Measurements from ENCODE around the gene VAC14. TPM values are rescaled to one million over a fixed set of nuclear protein-coding genes. Genes with fewer than 3 reads are reported as not detected.
A peak's percentile ranks its signal among the peaks of the same experiment; 100 is the strongest.

Gene VAC14
- total RNA-seq, 1 experiment from 2014 or later, result 49.9 TPM

- Histone ChIP-seq H3T11ph (ENCODE audit: low read length) (no peak overlapping the region), H3K9ac (ENCODE audit: extremely low read depth, insufficient read length, low read length) (no peak overlapping the region), H2BK12ac (ENCODE audit: insufficient read length, low read depth, low read length) (no peak overlapping the region), H3K4me2 (ENCODE audit: insufficient read depth, insufficient read length, low read length) (no peak overlapping the region), H3K56ac (ENCODE audit: insufficient read length, low read depth, low read length) (no peak overlapping the region), H4K5ac (ENCODE audit: insufficient read length, low read depth, low read length) (no peak overlapping the region), H3K27me3 (ENCODE audit: insufficient read depth, low read length) (no peaks in the 10 kb centered on the region), H3K79me2 (ENCODE audit: insufficient read depth, low read length) (no peaks in the 10 kb centered on the region), H2BK5ac (ENCODE audit: insufficient read length, low read length) (no peak overlapping the region), H3K18ac (ENCODE audit: insufficient read length, low read depth, low read length) (no peak overlapping the region), H2BK120ac (ENCODE audit: low read depth, low read length, poor library complexity, severe bottlenecking) (no peak overlapping the region), H3K4me1 (ENCODE audit: insufficient read depth, low read length) (no peaks in the 10 kb centered on the region), H4K8ac (replicated peaks; ENCODE audit: insufficient read length, low read depth, low read length) (no peak overlapping the region), H2AK5ac (ENCODE audit: insufficient read length, low read length) (no peak overlapping the region), H4K20me1 (ENCODE audit: control insufficient read depth, insufficient read depth, insufficient read length) (no peaks in the 10 kb centered on the region), H3K4ac (ENCODE audit: low read depth, low read length) (no peak overlapping the region), H3K27ac (ENCODE audit: insufficient read length, low read depth, low read length) (no peak overlapping the region), H2BK15ac (ENCODE audit: low read depth, low read length) (no peak overlapping the region), H2AFZ (ENCODE audit: low read length) (no peak overlapping the region), H3K9me3 (ENCODE audit: control insufficient read depth, low read depth, low read length) (no peaks in the 10 kb centered on the region), H3K79me1 (ENCODE audit: insufficient read depth, low read depth, low read length, poor library complexity, severe bottlenecking) (no peaks in the 10 kb centered on the region), H3K23me2 (ENCODE audit: insufficient read length, low read depth, low read length, poor library complexity, severe bottlenecking) (no peaks in the 10 kb centered on the region), H2BK20ac (ENCODE audit: low read depth, low read length, poor library complexity, severe bottlenecking) (no peak overlapping the region), H4K91ac (ENCODE audit: insufficient read length, low read depth, low read length) (no peak overlapping the region), H3K23ac (ENCODE audit: insufficient read length, low read depth, low read length) (no peak overlapping the region), H3K14ac (ENCODE audit: insufficient read depth, low read length) (no peak overlapping the region)
- no CpG with 5 or more reads among the region's 1 CpG for WGBS (ENCODE audit: extremely low coverage, insufficient read length, low lambda C conversion rate)
- no peak for DNase-seq
- Mint-ChIP-seq H3K36me3 (ENCODE audit: insufficient read depth in 1 of 3, low read depth in 3 of 3) (peaks cover 47 to 69% (median 55%) of the 10 kb centered on the region in 3 experiments), H3K9me3 (no peaks in the 10 kb centered on the region; a peak in 2 of 5 replicates), H3K27me3 (ENCODE audit: low read depth) (peaks cover 2% of the 10 kb centered on the region; the same call in 1 of the 2 replicates), H3K4me1 (peaks cover 3 to 7% of the 10 kb centered on the region in 2 experiments), H3K27ac (peak overlapping the region in 1 of 3 experiments; percentile 46; a peak in 1 of 7 replicates), H3K4me3 (no peak overlapping the region)
- TF ChIP-seq CTCF (conservative IDR thresholded peaks at IDR 0.05), result no peak
These were observed 21.6 kb downstream of the VAC14 start for GRCh38 chr16:70779361-70779760.
